ENCODE measurements around the gene KIF26B.
A peak's percentile ranks its signal among the peaks of the same experiment; 100 is the strongest.

KIF26B gene

GRCh38 chr1:245512980-245513578 lies 358.3 kb downstream of the KIF26B start:
- H3K9me3 ChIP-seq (ENCODE audit: insufficient read depth, low read depth, low read length) = no peaks in the 10 kb centered on the region
- H3K4me2 ChIP-seq (ENCODE audit: low read depth, low read length, poor library complexity, severe bottlenecking) = no peak overlapping the region
- H3K9ac ChIP-seq (ENCODE audit: low read depth, low read length, poor library complexity, severe bottlenecking) = no peak overlapping the region
- H3K4me3 ChIP-seq (ENCODE audit: low read length, poor library complexity, severe bottlenecking) = no peak overlapping the region
- no peaks in the 10 kb centered on the region for H4K20me1 ChIP-seq (ENCODE audit: insufficient read depth, low read length, poor library complexity, severe bottlenecking)
- H3K79me2 ChIP-seq (ENCODE audit: insufficient read depth, low read length) = no peaks in the 10 kb centered on the region
- TF ChIP-seq, protein P1, sequence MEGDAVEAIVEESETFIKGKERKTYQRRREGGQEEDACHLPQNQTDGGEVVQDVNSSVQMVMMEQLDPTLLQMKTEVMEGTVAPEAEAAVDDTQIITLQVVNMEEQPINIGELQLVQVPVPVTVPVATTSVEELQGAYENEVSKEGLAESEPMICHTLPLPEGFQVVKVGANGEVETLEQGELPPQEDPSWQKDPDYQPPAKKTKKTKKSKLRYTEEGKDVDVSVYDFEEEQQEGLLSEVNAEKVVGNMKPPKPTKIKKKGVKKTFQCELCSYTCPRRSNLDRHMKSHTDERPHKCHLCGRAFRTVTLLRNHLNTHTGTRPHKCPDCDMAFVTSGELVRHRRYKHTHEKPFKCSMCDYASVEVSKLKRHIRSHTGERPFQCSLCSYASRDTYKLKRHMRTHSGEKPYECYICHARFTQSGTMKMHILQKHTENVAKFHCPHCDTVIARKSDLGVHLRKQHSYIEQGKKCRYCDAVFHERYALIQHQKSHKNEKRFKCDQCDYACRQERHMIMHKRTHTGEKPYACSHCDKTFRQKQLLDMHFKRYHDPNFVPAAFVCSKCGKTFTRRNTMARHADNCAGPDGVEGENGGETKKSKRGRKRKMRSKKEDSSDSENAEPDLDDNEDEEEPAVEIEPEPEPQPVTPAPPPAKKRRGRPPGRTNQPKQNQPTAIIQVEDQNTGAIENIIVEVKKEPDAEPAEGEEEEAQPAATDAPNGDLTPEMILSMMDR (conservative IDR thresholded peaks at IDR 0.05; ENCODE audit: low read length) = peak; percentile 37
- no peak for TF ChIP-seq EZH2phosphoT487 (IDR thresholded peaks at IDR 0.05; ENCODE audit: borderline replicate concordance)
- H3K27me3 ChIP-seq (ENCODE audit: insufficient read depth, low read length, poor library complexity, severe bottlenecking) = no peaks in the 10 kb centered on the region
- no peaks in the 10 kb centered on the region for H3K36me3 ChIP-seq (ENCODE audit: insufficient read depth, low read length)
- H3F3A ChIP-seq (ENCODE audit: low read depth) = no peaks in the 10 kb centered on the region
- no peaks in the 10 kb centered on the region for H3K4me1 ChIP-seq (ENCODE audit: insufficient read depth, low read length, poor library complexity, severe bottlenecking)
- no peaks in the 10 kb centered on the region for H3K9me2 ChIP-seq (replicated peaks; ENCODE audit: low read depth, low read length)
- H2AFZ ChIP-seq (ENCODE audit: low read length) = no peak overlapping the region

DNA sequence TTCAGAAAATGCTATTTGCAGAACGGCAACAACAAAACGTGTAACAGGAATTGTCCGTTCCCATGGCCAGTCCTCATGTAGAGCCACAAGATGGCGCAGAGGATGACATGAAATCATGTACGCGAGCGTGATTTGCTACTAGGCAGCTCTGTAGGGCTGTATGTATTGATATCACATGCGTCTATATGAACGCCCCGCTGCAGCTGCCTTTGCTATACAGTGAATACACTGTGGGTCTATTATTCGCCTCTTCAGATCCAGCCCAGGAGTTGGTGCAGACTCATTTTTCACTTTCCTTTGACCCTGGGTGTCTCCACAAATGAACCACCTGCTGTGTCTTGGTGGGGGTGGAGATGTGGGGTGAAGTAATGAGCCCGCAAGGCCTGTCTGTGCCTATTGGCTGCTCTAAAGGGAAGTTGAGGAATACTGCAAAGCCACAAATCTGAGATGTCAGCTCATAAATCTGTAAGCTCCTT lies 361.5 kb downstream of the KIF26B start:
- H3K9ac ChIP-seq (ENCODE audit: low read depth, low read length, poor library complexity, severe bottlenecking) = no peak overlapping the region

GRCh38 chr1:245520611-245521010 lies 365.8 kb downstream of the KIF26B start:
- no peaks in the 10 kb centered on the region for H3F3A ChIP-seq (ENCODE audit: low read depth)
- no peaks in the 10 kb centered on the region for H3K36me3 ChIP-seq (ENCODE audit: insufficient read depth, low read length)
- no peaks in the 10 kb centered on the region for H3K9me2 ChIP-seq (replicated peaks; ENCODE audit: low read depth, low read length)
- no peak overlapping the region for H3K9ac ChIP-seq (ENCODE audit: low read depth, low read length, poor library complexity, severe bottlenecking)
- H3K9me3 ChIP-seq (ENCODE audit: insufficient read depth, low read depth, low read length) = no peaks in the 10 kb centered on the region
- H3K27me3 ChIP-seq (ENCODE audit: insufficient read depth, low read length, poor library complexity, severe bottlenecking) = no peaks in the 10 kb centered on the region
- TF ChIP-seq, protein P1 (conservative IDR thresholded peaks at IDR 0.05; ENCODE audit: low read length) = no peak
- no peak for TF ChIP-seq EZH2phosphoT487 (IDR thresholded peaks at IDR 0.05; ENCODE audit: borderline replicate concordance)
- no peak overlapping the region for H3K4me2 ChIP-seq (ENCODE audit: low read depth, low read length, poor library complexity, severe bottlenecking)
- H3K4me3 ChIP-seq (ENCODE audit: low read length, poor library complexity, severe bottlenecking) = no peak overlapping the region
- H3K79me2 ChIP-seq (ENCODE audit: insufficient read depth, low read length) = no peaks in the 10 kb centered on the region
- H3K4me1 ChIP-seq (ENCODE audit: insufficient read depth, low read length, poor library complexity, severe bottlenecking) = no peaks in the 10 kb centered on the region
- no peak overlapping the region for H2AFZ ChIP-seq (ENCODE audit: low read length)
- H4K20me1 ChIP-seq (ENCODE audit: insufficient read depth, low read length, poor library complexity, severe bottlenecking) = no peaks in the 10 kb centered on the region

More for the DNA sequence above, 361.5 kb downstream of the KIF26B start:
- TF ChIP-seq, protein P1 (conservative IDR thresholded peaks at IDR 0.05; ENCODE audit: low read length) = peak; percentile 48
- TF ChIP-seq EZH2phosphoT487 (IDR thresholded peaks at IDR 0.05; ENCODE audit: borderline replicate concordance) = no peak
- H3K4me2 ChIP-seq (ENCODE audit: low read depth, low read length, poor library complexity, severe bottlenecking) = no peak overlapping the region
- no peak overlapping the region for H2AFZ ChIP-seq (ENCODE audit: low read length)
- no peaks in the 10 kb centered on the region for H3K9me3 ChIP-seq (ENCODE audit: insufficient read depth, low read depth, low read length)
- H4K20me1 ChIP-seq (ENCODE audit: insufficient read depth, low read length, poor library complexity, severe bottlenecking) = no peaks in the 10 kb centered on the region
- no peaks in the 10 kb centered on the region for H3K36me3 ChIP-seq (ENCODE audit: insufficient read depth, low read length)
- no peaks in the 10 kb centered on the region for H3K27me3 ChIP-seq (ENCODE audit: insufficient read depth, low read length, poor library complexity, severe bottlenecking)
- H3K79me2 ChIP-seq (ENCODE audit: insufficient read depth, low read length) = no peaks in the 10 kb centered on the region
- no peaks in the 10 kb centered on the region for H3F3A ChIP-seq (ENCODE audit: low read depth)
- no peak overlapping the region for H3K4me3 ChIP-seq (ENCODE audit: low read length, poor library complexity, severe bottlenecking)
- no peaks in the 10 kb centered on the region for H3K4me1 ChIP-seq (ENCODE audit: insufficient read depth, low read length, poor library complexity, severe bottlenecking)
- H3K9me2 ChIP-seq (replicated peaks; ENCODE audit: low read depth, low read length) = no peaks in the 10 kb centered on the region

Measured in Loucy (cell line).